GM19324 (cell line): Measurements from ENCODE around the gene SLC7A14.

Experiments
- ATAC-seq: cut with Tn5 transposase; IDR thresholded peaks from one replicate; pipeline ENCODE4 v1.9.1; 2021; ENCODE audit warnings: mild to moderate bottlenecking, moderate library complexity; ENCODE audit not compliant: unreplicated experiment, low FRiP score

The SLC7A14 gene

GRCh38 chr3:170542704-170543103 lies 43.2 kb downstream of the SLC7A14 start:
- no peak for ATAC-seq

DNA sequence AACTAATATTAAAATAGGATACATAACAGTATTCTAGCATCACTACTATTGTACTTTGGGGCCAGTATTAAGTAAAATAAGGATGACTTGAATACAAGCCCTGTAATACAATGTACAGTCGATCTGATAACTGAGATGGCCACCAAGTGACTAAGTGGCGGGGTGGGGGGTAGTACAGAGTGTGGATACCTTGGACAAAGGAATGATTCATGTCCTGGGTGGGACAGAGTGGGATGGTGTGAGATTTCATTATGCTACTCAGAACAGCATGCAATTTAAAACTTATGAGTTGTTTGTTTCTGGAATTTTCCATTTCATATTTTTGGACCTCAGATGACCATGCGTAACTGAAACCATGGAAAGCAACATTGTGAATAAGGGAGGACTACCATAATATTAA lies 46.0 kb downstream of the SLC7A14 start:
- ATAC-seq: no peak

DNA sequence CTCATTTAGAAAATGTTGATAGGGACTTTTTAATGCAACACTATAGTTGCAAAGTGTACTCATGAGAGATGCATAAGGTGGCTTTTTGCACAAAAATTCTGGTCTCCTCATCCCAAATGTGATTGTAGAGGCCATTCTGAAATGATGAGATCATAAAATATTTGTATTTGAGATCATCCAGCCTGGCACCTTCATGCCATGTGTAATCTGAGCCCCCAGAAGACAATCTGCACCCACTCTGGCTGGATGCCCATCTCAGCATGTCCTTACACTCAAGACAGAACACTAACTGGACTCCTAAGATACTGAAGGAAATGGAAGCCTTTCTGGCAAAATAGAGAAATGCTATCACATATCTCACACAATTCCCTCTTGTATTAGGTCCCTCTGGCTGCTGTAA lies 49.2 kb downstream of the SLC7A14 start:
- ATAC-seq: no peak

DNA sequence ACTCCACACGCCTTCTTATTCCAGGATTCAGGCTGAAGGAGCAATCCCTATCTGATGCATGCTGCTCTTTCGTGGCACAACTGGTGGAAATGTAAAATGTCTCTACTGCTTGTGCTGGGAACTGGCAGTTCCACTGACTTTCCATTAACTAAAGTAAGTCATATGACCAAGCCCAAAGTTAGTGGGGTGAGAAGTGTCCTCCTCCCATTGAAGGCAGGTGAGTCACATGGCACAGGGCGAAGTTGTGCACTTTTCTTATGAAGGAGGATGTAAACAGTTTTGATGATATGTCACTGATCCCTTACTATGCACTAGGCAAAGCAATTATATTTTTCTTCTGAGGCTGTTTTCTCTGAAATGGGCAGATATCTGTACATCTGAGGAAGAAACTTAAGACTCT lies 51.6 kb downstream of the SLC7A14 start:
- no peak for ATAC-seq

- no peak for ATAC-seq
These were observed 53.3 kb downstream of the SLC7A14 start for GRCh38 chr3:170532573-170532972.

DNA sequence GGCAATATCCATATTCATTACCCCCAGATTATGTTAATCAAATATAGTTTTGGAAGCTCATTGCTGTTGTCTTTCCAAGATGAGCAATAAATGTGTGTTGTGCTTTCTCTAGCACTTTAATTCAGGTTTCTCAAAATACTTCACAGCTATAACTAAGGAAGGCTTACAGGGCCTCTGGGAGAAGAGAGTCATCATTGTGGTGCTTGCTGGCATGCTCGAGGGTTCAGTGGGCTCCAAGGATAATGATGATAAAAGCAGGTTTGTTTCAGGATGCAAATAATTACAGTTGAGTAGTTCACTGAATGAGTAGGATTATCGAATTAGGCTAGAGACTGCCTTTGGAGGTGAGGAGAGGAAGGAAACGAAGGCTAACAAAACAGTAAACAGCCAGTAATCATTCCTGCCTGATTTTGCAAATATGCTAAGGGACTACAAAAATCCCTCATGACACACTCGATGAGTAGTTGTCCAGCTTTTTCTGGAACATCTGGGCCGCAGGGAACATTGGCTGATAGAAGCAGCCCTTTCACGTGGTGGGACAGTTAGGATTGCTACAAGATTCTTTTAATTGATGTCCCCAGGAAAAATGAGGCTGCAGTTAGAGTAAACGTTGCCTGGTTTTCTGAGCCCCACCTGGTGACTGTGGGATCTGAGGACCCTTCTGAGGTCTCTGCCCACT lies 54.1 kb downstream of the SLC7A14 start:
- ATAC-seq: no peak

DNA sequence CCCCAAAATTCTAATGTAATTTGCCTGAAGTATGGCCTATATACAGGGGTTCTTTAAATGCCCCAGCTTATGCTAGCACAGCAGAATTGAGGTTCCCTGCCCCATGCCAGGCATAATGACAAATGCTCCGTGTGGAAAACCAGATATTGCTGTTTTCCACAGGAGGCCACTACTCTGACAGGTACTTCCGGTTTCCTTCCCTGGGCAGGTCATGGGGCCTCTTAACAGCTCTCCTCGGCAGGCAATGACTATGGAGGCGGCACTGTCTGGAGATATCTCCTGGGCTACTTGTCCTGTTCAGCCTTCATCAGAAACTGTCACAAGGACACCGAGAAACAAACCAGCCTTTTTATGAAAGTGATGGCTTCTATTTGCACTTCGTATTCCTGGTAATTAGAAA lies 54.8 kb downstream of the SLC7A14 start:
- no peak for ATAC-seq

GRCh38 chr3:170529912-170530311 lies 56.0 kb downstream of the SLC7A14 start:
- ATAC-seq: no peak

- ATAC-seq: no peak
These were observed 56.5 kb downstream of the SLC7A14 start for GRCh38 chr3:170529346-170529745.

DNA sequence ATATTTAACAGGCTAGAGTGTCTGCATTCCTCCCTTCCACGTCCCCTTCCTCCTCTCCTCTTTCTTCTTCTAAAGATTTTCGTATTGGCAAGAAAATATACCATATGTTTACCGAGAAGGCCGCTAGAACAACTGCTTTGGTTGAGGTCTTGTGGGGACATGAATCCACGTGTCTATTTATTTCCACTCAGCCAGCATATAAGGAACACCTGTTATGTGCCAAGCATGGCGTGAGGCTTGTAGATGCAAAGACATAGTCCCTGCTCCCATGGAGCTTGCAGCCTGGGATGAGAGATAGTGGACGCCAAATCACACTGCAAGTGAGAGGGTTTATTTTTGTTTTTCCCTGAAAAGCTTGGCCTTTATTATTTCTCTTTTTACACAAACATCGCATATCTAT lies 57.1 kb downstream of the SLC7A14 start:
- ATAC-seq: no peak

- no peak for ATAC-seq
These were observed 61.8 kb downstream of the SLC7A14 start for GRCh38 chr3:170524073-170524472.

GRCh38 chr3:170523248-170523647 lies 62.6 kb downstream of the SLC7A14 start:
- ATAC-seq: no peak

DNA sequence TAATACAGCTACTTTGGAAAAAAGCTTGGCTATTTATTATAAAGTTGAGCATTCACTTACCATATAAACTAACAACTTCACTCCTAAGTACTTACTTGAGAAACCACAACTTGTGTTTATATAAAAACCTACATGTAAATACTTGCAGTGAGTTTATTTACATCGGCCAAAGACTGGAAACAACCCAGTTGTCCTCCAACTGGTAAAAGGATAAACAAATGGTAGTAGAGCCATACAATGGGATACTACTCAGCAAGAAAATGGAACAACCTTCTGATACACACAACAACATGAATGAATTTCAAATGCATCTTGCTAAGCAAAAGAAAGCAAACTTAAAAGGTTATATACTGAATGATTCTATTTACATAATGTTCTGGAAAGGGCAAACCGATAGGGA lies 63.7 kb downstream of the SLC7A14 start:
- no peak for ATAC-seq

DNA sequence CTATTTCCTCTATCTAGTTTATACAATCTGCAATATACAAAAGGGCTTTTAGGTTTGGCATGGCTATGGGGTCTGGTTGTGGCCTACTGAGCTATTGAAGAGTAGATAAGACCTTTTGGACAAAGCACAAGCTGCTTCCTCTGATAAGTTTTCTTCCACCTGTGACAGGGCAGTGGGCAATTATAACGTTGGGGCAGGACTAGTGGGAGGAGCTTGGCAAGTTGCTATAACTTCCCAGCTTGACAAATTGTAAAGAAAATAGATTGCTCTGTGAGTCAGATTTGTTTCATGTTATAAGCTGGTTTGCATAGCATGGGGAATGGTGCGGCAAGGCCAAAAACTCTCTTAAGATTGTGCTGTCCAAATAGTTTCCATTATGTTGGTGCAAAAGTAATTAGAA lies 64.9 kb downstream of the SLC7A14 start:
- ATAC-seq: no peak

DNA sequence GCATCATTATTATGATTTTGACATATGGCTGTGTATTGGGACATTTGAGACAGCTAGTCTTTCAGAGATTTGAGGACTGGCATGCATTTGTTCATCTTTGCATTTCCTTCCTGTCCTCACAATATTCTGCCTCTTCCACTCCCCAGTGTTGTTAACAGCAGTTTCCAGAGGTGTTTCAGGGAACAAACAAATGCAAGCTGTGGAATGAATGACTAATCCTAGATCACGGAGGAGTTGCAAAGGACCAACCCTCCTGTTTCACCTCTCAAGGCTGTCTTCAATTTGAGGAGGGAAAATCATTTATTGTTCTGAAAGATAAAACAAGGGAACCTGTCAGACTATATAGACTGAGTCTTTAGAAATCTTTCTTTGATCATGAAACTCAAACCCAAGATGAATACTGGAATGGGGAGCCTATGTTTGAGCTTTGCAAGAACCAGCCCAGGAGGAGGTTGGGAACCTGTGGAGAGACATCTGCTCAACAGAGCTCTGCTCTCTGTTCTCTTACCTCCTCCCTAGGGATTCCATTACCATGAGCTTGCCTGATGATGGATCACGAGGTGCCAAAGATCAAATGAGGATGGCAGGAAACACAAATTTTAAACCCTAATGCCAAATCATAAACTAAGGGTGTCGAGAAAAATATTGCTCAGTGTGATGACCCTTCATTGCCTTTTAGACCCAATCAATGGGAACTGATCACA lies 68.5 kb downstream of the SLC7A14 start:
- ATAC-seq: no peak

DNA sequence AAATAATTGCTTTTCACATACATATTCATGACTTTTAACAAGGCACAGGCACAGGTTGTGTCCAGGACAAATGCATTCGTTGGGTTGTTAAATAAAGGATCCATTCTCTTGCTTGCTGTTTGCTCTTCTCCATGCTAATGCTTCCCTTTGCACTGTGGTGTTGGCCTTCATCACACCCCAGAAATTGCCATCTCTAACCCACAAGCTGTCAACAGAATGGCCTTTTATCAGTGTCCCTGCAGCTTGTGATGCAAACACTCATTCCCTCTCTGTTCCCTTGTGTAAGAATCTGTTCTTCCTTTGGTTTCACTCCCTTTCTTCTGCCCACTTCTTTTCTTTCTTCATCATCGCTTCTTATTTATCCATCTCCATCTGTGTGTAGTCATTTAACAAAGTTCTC lies 72.2 kb downstream of the SLC7A14 start:
- ATAC-seq: no peak

- no peak for ATAC-seq
These were observed 74.5 kb downstream of the SLC7A14 start for GRCh38 chr3:170511371-170511770.

DNA sequence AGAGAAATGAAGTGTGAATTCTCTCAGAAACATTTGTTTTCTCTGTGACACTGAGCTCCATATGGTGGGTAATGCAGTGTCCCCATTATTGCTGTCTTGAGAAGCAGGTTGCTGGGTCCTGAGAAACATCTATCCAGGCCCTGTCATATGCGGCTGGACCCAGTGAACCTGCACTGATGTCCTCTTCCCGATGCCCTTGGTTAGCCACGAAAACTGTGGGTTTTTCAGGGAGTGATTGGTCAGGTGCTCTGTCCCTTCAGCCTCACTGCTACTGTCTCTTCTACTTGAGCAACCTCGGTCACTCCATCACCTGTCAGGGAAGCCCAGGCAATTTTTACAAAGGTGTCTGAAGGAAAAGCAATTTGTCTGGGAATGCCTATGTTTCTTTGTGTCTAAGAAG lies 77.0 kb downstream of the SLC7A14 start:
- ATAC-seq: no peak

DNA sequence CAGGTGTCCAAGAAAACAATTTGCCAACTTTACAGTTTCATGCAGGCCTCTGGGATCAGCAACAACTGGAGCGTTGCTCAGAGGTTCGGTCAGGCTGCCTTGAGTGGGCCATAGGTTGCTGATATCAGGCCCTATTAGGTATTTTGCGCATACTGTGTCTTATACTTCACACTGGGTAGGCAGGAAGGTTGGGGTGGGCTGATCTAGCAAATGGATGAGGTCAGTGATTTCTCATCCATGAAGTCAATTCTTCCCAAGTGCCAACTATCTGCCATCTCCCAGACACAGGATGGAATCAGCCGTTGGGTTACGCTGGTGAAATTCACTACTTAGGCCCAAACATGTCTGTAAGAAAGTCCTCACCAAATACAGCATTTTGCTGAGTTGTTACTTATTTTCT lies 77.6 kb downstream of the SLC7A14 start:
- ATAC-seq: no peak

GRCh38 chr3:170507063-170507462 lies 78.8 kb downstream of the SLC7A14 start:
- no peak for ATAC-seq

- no peak for ATAC-seq
These were observed 79.3 kb downstream of the SLC7A14 start for GRCh38 chr3:170506556-170506955.

DNA sequence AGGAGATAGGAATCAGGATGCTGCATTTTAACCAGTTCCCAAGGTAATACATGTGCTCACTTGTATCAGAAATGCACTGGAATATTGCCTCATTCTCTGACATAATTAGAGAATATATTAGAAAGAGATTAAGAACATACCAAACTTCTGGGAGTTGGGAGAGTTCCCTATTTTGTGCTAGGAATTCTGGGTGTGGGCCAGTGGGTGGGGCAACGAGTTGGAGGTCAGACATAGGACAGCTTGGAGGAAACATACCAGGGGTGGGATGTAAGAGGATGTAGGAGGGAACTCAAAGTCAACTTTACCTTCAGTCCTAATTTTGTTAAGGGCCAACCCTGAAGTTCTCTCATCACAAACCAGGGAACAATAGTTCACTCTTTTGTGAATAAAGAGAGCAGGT lies 83.6 kb downstream of the SLC7A14 start:
- ATAC-seq: no peak
